ENCODE results near the gene WDR91. TPM values are rescaled to one million over a fixed set of nuclear protein-coding genes. Genes with fewer than 3 reads are reported as not detected.

The WDR91 gene
- total RNA-seq, 2 donors from 2014 or later, result 9.9 to 13.7 TPM

- Mint-ChIP-seq H3K9me3 (peaks cover 9 to 19% of the 10 kb centered on the region in 2 donors), H3K27ac (peak overlapping the region; percentile 60 to 70), H3K36me3 (peaks cover 42 to 81% of the 10 kb centered on the region in 2 donors)
- DNase-seq (ENCODE audit: low spot score in 2 of 2) (no peak), ATAC-seq (no peak)
These were observed 46.8 kb downstream of the WDR91 start for GRCh38 chr7:135164357-135165061.

DNA sequence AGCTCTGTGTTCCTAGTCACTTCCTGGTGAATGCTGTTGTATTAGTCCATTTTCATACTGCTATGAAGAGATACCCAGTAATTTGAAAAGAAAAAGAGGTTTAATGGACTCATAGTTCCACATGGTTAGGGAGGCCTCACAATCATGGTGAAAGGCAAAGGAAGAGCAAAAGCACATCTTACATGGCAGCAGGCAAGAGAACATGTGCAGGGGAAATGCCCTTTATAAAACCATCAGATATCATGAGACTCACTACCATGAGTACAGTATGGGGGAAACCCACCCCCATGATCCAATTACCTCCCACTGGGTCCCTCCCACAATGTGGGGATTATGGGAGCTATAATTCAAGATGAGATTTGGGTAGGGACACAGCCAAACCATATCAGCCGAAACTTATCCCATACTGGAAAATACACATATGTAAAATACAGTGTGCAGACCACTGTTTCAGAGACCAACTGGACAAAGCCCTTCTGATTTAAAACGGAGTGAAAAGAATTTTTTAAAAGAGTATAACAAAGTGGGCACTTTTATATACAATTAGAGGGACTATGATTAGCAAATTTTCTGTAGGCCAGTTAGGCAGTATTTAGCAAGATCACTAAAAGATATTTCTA lies 48.8 kb downstream of the WDR91 start:
- ATAC-seq, result no peak
- peak overlapping the region; percentile 57 to 83 for H3K27ac Mint-ChIP-seq
- peaks cover 28 to 77% of the 10 kb centered on the region in 2 donors for H3K36me3 Mint-ChIP-seq

GRCh38 chr7:135161669-135162068 lies 49.7 kb downstream of the WDR91 start:
- peaks cover 32 to 77% of the 10 kb centered on the region in 2 donors for H3K36me3 Mint-ChIP-seq
- peak overlapping the region; percentile 83 to 95 for H3K27ac Mint-ChIP-seq
- ATAC-seq, result no peak
- DNase-seq (ENCODE audit: low spot score in 2 of 2), result no peak
- peaks cover 16 to 33% of the 10 kb centered on the region in 2 donors for H3K9me3 Mint-ChIP-seq

More for the DNA sequence above, 48.8 kb downstream of the WDR91 start:
- H3K9me3 Mint-ChIP-seq, result peaks cover 9 to 26% of the 10 kb centered on the region in 2 donors
- no peak for DNase-seq (ENCODE audit: low spot score in 2 of 2)

- peaks cover 38 to 79% of the 10 kb centered on the region in 2 donors for H3K36me3 Mint-ChIP-seq
- DNase-seq (ENCODE audit: low spot score in 2 of 2), result no peak
- H3K9me3 Mint-ChIP-seq, result peaks cover 23 to 39% of the 10 kb centered on the region in 2 donors
- H3K27ac Mint-ChIP-seq, result peak overlapping the region; percentile 83 to 95
- ATAC-seq, result no peak
These were observed 50.3 kb downstream of the WDR91 start for GRCh38 chr7:135160858-135161653.

- ATAC-seq, result peak in 1 of 2 donors; percentile 23
- peak overlapping the region; percentile 83 to 95 for H3K27ac Mint-ChIP-seq
These were observed 51.0 kb downstream of the WDR91 start for GRCh38 chr7:135160098-135160857.

DNA sequence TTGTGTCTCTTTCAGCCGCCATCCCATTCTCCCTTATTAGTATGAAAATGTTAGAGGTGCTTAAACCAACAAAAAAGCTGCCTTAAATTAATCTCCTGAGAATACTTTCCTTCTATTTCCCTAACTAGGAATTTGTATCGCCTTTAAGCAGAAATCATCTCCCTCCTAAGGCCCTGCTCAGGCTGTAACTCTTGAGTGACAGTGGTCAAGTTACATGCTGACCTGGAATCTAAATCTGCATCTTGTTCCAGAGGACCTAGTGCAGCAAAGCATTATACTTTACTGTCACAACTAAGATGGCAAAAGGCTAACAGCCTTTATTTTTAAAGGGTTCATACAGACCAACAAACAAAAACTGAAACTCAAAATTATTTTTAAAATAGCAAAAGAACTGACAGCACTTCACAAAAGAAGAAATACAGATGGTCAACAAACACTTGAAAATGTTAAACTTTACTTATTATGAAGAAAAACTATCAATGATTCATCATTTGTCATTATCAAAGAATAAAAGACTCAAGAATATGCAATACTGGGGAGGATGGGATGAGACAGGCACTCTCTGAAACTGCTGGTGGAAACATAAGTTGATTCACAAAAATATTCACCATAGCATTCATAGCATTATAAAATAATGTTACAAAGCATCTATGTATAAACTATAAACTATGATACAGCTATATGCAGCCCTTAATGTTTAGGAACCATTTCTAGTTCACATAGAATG lies 51.8 kb downstream of the WDR91 start:
- H3K9me3 Mint-ChIP-seq, result peaks cover 33 to 51% of the 10 kb centered on the region in 2 donors
- H3K27ac Mint-ChIP-seq, result peak overlapping the region; percentile 73 to 83
- ATAC-seq, result peak in 1 of 2 donors; percentile 30
- DNase-seq (ENCODE audit: low spot score in 2 of 2), result no peak
- H3K36me3 Mint-ChIP-seq, result peaks cover 48 to 82% of the 10 kb centered on the region in 2 donors

More at GRCh38 chr7:135160098-135160857, 51.0 kb downstream of the WDR91 start:
- DNase-seq (ENCODE audit: low spot score in 2 of 2), result no peak
- Mint-ChIP-seq H3K36me3 (peaks cover 44 to 80% of the 10 kb centered on the region in 2 donors), H3K9me3 (peaks cover 26 to 45% of the 10 kb centered on the region in 2 donors)

- no peak for DNase-seq (ENCODE audit: low spot score in 2 of 2)
- H3K9me3 Mint-ChIP-seq, result peaks cover 33 to 56% of the 10 kb centered on the region in 2 donors
- no peak for ATAC-seq
- H3K36me3 Mint-ChIP-seq, result peaks cover 55 to 84% of the 10 kb centered on the region in 2 donors
- peak overlapping the region; percentile 73 to 83 for H3K27ac Mint-ChIP-seq
These were observed 52.5 kb downstream of the WDR91 start for GRCh38 chr7:135158874-135159273.

DNA sequence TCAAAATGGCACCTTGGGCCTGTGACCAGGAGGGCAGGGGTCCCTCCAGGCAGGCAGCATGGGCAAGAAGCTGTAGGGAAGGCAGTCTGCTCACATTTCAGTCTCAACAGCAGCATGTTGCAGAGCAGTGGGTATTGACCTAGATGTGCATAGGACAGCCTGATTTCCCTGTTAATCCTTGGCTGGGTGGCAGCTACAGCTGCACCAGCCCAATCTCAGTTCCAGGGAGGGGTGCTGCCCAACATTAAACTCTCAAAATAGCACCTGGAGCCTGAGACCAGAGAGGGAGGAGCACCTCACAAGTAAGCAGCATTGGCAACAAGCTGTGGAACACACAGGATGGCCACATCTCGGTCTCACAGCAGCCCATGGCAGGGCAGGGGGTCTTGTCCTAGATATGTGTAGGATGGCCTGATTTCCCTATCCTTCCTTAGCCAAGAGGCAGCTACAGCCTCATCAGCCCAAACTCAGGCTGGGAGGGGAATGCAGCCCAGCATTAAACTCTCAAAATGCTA lies 53.1 kb downstream of the WDR91 start:
- Mint-ChIP-seq H3K27ac (peak overlapping the region; percentile 37 to 44), H3K36me3 (peaks cover 59 to 88% of the 10 kb centered on the region in 2 donors), H3K9me3 (peaks cover 33 to 60% of the 10 kb centered on the region in 2 donors)
- ATAC-seq, result no peak
- no peak for DNase-seq (ENCODE audit: low spot score in 2 of 2)

- ATAC-seq (no peak), DNase-seq (ENCODE audit: low spot score in 2 of 2) (no peak)
- H3K9me3 Mint-ChIP-seq, result peaks cover 24 to 51% of the 10 kb centered on the region in 2 donors
- no peak overlapping the region for H3K27ac Mint-ChIP-seq
- peaks cover 56 to 83% of the 10 kb centered on the region in 2 donors for H3K36me3 Mint-ChIP-seq
These were observed 55.0 kb downstream of the WDR91 start for GRCh38 chr7:135156290-135156689.

DNA sequence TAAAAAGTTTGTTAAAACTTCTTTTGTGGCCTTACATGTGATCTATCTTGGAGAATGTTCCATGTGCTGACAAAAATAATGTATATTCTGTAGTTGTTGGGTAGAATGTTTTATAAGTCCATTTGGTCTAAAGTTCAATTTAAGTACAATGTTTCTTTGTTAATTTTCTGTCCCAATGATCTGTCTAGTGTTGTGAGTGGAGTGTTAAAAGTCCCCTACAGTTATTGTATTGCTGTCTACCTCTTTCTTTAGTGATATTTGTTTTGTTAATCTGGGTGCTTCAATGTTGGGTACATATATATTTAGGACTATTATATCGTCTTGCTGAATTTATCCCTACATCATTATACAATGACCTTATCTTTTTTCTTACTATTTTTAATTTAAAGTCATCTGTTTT lies 56.6 kb downstream of the WDR91 start:
- Mint-ChIP-seq H3K27ac (no peak overlapping the region), H3K9me3 (peaks cover 24 to 47% of the 10 kb centered on the region in 2 donors), H3K36me3 (peaks cover 52 to 78% of the 10 kb centered on the region in 2 donors)
- no peak for ATAC-seq
- no peak for DNase-seq (ENCODE audit: low spot score in 2 of 2)

- DNase-seq (ENCODE audit: low spot score in 2 of 2) (no peak), ATAC-seq (no peak)
- Mint-ChIP-seq H3K36me3 (peaks cover 56 to 73% of the 10 kb centered on the region in 2 donors), H3K27ac (no peak overlapping the region), H3K9me3 (peaks cover 24 to 39% of the 10 kb centered on the region in 2 donors)
These were observed 58.9 kb downstream of the WDR91 start for GRCh38 chr7:135152442-135152841.

DNA sequence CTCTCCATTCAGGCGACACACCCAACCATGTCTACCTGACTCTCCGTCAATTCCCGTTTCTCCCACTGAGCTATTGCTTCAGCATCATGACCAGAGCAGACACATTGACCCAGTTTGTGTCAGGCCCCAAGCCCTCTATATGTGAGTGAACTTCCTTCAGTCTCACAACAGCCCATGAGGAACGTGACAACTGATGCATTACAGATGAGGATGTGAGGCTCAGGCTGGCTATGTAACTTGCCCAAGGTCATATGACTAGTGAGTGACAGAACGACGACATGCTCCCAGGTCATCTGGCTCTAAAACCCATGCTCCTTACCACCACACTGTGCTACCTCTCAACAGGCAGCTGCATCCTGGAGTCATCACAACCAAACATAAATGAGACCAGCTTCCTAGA lies 59.8 kb downstream of the WDR91 start:
- peaks cover 15 to 31% of the 10 kb centered on the region in 2 donors for H3K9me3 Mint-ChIP-seq
- peak overlapping the region in 1 of 2 donors; percentile 60 for H3K27ac Mint-ChIP-seq
- H3K36me3 Mint-ChIP-seq, result peaks cover 47 to 64% of the 10 kb centered on the region in 2 donors
- no peak for ATAC-seq
- no peak for DNase-seq (ENCODE audit: low spot score in 2 of 2)

DNA sequence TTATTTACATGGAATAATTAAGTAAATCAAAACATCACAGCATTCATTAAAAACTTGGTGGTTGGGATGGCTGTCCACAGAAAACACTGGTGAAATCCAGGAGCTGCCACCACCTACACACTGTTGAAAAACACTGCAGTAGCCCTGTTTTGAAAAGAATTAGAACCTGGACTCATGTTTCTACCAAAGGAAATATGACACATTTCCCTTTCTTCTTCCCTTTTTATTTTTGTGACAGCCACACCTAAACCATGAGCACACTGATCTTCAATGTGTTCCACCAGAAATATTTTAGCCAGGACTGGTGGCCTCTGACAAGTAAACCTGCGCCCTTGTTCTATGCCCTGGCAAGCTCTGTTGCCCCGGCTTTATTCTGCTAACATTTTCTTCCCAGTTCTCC lies 60.2 kb downstream of the WDR91 start:
- ATAC-seq (no peak), DNase-seq (ENCODE audit: low spot score in 2 of 2) (no peak)
- peaks cover 11 to 27% of the 10 kb centered on the region in 2 donors for H3K9me3 Mint-ChIP-seq
- H3K36me3 Mint-ChIP-seq, result peaks cover 43 to 60% of the 10 kb centered on the region in 2 donors
- H3K27ac Mint-ChIP-seq, result peak overlapping the region in 1 of 2 donors; percentile 60

GRCh38 chr7:135150072-135150782 lies 61.1 kb downstream of the WDR91 start:
- peak overlapping the region in 1 of 2 donors; percentile 62 for H3K27ac Mint-ChIP-seq
- ATAC-seq, result no peak
- H3K9me3 Mint-ChIP-seq, result peaks cover 6 to 20% of the 10 kb centered on the region in 2 donors
- DNase-seq (ENCODE audit: low spot score in 2 of 2), result no peak
- H3K36me3 Mint-ChIP-seq, result peaks cover 36 to 51% of the 10 kb centered on the region in 2 donors

All from activated naive CD4-positive, alpha-beta T cell treated with anti-CD3 and anti-CD28 coated beads, Interleukin-2, amount 50 U/mL, for 72 hours (primary cell).